Fibroblast of skin of back (primary cell): ENCODE results near the gene APOL3. TPM values are rescaled to one million over a fixed set of nuclear protein-coding genes. Genes with fewer than 3 reads are reported as not detected.
"Not testable (repeated sequence)": the region's sequence is repeated elsewhere in the genome, so short reads cannot be mapped to it uniquely, and the experiment has no call there.

Source experiments
- DNase-seq: peaks from one replicate; pipeline ENCODE4 v3.0.0-alpha.2; 2013
- polyA plus RNA-seq, 2 experiments: library from polyadenylated mRNA; unstranded; fragments of 120-200 nt; gene quantifications; one replicate each; pipeline ENCODE4 v1.2.1, GENCODE V29; 2013; ENCODE audit not compliant: insufficient read length in 2 of 2

APOL3 gene
- polyA plus RNA-seq (2013, experiment 1 of 2; ENCODE audit: insufficient read length) = 1.2 TPM
- 1.5 TPM for polyA plus RNA-seq (2013, experiment 2 of 2; ENCODE audit: insufficient read length)

GRCh38 chr22:36160499-36160942 is at the start of gene APOL3:
Gene APOL3, minus strand, starts transcription at chr22:36160755. Its CDS starts 11,700 bp downstream, at chr22:36149055.
- DNase-seq = peak; percentile 52

DNA sequence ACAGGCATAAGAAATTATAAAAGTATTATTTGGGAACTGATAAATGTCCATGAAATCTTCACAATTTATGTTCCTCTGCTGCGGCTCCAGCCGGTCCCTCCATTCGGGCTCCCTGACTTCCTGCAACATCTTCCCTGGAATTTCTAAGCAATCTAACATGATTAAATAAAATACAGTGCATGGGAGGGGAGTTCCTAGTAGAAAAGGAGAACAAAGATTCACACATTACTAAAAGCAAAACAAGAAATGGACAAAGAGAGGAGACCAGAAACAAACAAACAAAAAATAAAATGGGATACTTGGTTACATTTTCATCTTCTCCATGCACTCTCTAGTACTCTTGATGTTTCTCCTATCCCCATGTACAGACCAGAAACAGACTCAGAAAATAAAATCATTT is 49.7 kb upstream of the APOL3 start:
- no peak for DNase-seq

GRCh38 chr22:36209488-36209908 is 48.9 kb upstream of the APOL3 start:
- not testable (repeated sequence) for DNase-seq

- DNase-seq = no peak
Observed at GRCh38 chr22:36208914-36209313, 48.4 kb upstream of the APOL3 start.

- DNase-seq = no peak
Observed at GRCh38 chr22:36208162-36208765, 47.7 kb upstream of the APOL3 start.

DNA sequence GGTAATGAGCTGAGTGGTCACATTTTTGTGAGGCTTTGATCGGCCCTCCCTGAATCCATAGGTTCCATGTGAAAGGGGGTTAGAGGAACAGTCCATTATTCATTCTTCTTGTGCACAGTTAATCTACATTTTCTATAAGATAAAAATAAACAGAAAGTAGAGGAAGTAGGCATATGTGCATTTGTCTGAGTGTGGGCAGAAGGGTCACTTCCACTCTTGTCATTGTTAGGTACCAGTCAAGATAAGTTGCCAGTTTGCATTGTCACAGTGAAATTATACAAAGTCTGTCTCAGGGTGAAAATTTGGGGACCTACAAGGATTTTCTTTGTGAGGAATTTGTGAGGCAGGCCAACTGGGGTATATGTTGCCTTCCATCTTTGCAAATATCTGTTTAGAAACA is 45.7 kb upstream of the APOL3 start:
- DNase-seq = no peak

- DNase-seq = not testable (repeated sequence)
Observed at GRCh38 chr22:36205573-36205972, 45.0 kb upstream of the APOL3 start.

- no peak for DNase-seq
Observed at GRCh38 chr22:36204632-36205015, 44.1 kb upstream of the APOL3 start.

- DNase-seq = no peak
Observed at GRCh38 chr22:36204001-36204631, 43.6 kb upstream of the APOL3 start.

DNA sequence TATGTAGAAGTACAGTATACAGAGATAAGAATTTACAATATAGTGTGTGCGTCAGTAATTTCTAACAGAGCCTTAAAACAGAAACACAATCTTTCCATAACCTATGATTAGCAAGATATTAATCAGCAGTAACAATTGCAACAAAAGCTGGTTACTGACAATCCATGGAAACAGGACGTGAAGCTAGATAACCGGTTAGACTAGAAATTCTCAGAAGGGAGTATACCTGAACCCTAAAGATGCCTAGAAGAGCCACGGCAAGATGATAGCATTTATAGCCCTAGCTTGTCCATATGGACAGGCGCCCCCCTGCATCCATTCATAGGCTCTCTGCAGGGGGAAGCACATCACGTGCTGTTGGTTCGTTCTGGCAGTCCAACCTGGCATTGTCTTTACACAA is 42.9 kb upstream of the APOL3 start:
- not testable (repeated sequence) for DNase-seq

- not testable (repeated sequence) for DNase-seq
Observed at GRCh38 chr22:36202906-36203305, 42.4 kb upstream of the APOL3 start.

GRCh38 chr22:36201630-36202319 is 41.2 kb upstream of the APOL3 start, which contains the start of gene APOL4:
Gene APOL4, minus strand, starts transcription at chr22:36201809. Its CDS starts 75 bp downstream, at chr22:36201734.
- no peak for DNase-seq

GRCh38 chr22:36201025-36201424 is 40.5 kb upstream of the APOL3 start:
- DNase-seq = not testable (repeated sequence)

GRCh38 chr22:36199001-36199551 is 38.5 kb upstream of the APOL3 start:
- DNase-seq = no peak

GRCh38 chr22:36198536-36198935 is 38.0 kb upstream of the APOL3 start:
- no peak for DNase-seq

- no peak for DNase-seq
Observed at GRCh38 chr22:36197514-36198146, 37.1 kb upstream of the APOL3 start.

- peak; percentile 83 for DNase-seq
Observed at GRCh38 chr22:36197065-36197440, 36.5 kb upstream of the APOL3 start.

DNA sequence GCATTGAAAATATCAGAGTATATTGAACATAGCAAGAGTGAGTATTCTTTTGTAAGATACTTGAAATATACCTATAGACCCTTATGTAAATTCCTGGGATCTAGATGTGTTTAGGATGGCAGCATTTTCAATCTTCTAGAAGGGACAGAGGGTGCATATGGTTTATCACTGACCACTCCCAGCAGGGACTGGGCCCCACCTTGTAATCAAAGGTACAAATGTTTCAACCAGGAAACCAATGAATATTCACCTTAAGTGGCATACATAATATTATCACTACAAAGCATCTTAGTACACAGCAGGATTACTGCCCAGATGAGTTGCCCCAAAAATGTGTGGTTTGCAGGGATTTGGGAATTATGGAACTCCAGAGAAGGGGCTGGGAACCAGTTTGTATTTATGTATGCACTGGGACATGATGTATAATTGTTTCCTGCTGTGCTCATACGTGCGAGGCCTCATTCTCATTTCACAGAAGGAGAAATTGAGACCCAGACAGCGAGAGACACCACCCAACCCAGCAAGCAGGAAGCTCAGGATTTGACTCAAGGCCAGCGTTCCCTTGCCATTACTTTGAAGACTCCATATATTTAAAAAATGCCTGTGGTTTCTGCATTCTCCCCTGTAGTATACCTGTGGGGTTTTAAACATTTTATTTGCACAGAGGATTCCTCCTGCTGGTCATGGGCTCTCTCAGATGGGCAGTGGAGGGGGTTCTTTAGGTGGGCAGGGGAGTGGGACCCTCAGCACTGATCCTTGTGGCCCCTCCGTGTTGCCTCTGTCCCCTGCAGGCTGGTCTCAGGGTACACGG is 35.9 kb upstream of the APOL3 start:
- peak; percentile 21 for DNase-seq

DNA sequence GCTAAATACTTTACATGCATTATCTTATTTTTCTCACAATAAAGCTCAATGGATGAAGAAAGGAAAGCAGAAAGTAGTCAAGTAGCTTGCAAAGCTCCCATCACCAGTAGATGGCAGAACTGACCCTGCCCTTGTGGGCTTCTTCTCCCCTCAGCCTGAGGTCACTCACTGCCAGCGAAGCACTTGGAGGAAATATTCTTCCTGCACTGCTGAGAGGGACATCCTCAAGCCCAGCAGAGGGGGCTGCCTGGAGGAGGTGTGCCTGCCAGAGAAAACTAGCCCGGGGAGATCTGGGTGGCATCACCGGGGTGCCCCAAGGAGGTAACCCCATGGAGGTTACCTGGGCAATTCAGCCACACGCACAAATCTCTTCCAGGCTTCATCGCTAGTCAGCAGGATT is 34.4 kb upstream of the APOL3 start:
- DNase-seq = peak; percentile 77

GRCh38 chr22:36194385-36194784 is 33.8 kb upstream of the APOL3 start:
- no peak for DNase-seq

- no peak for DNase-seq
Observed at GRCh38 chr22:36193577-36193976, 33.0 kb upstream of the APOL3 start.

GRCh38 chr22:36193171-36193570 is 32.6 kb upstream of the APOL3 start:
- DNase-seq = no peak
